HUES64 (cell line): ENCODE measurements around the gene RERE.

ENCODE experiments used
- H3K27ac ChIP-seq: 2 replicates; pipeline ENCODE4 v1.7.0; 2013; ENCODE audit warnings: low read depth, low read length, inconsistent platforms
- H3K27me3 ChIP-seq: 2 replicates; pipeline ENCODE4 v1.6.1; 2013; ENCODE audit warnings: mild to moderate bottlenecking, low read length; ENCODE audit not compliant: insufficient read depth
- H3K36me3 ChIP-seq: 2 replicates; pipeline ENCODE4 v1.6.1; 2013; ENCODE audit warnings: mild to moderate bottlenecking, low read length; ENCODE audit not compliant: insufficient read depth
- H3K4me1 ChIP-seq: 2 replicates; pipeline ENCODE4 v1.6.1; 2013; ENCODE audit warnings: mild to moderate bottlenecking, low read length, moderate library complexity; ENCODE audit not compliant: insufficient read depth
- H3K4me3 ChIP-seq: 2 replicates; pipeline ENCODE4 v1.5.1; 2013; ENCODE audit warnings: mild to moderate bottlenecking, low read length, moderate library complexity
- H3K9ac ChIP-seq: 2 replicates; pipeline ENCODE4 v1.6.1; 2013; ENCODE audit warnings: mild to moderate bottlenecking, low read depth, low read length
- H3K9me3 ChIP-seq: 2 replicates; pipeline ENCODE4 v1.6.1; 2013; ENCODE audit warnings: low read depth, low read length; ENCODE audit not compliant: insufficient read depth
- WGBS: fragments of 150-250, 120-280 bp; methylation state at CpG from one replicate; pipeline ENCODE4 v1.1.7; 2013; ENCODE audit warnings: missing lambda C conversion rate; 5-methylcytosine and 5-hydroxymethylcytosine counted together

The RERE gene

GRCh38 chr1:8334106-8334851, 483.2 kb downstream of the RERE start:
- H3K36me3 ChIP-seq, result no peaks in the 10 kb centered on the region
- no peak overlapping the region for H3K9ac ChIP-seq
- no peaks in the 10 kb centered on the region for H3K9me3 ChIP-seq
- no peaks in the 10 kb centered on the region for H3K4me1 ChIP-seq
- no peak overlapping the region for H3K4me3 ChIP-seq
- H3K27me3 ChIP-seq, result no peaks in the 10 kb centered on the region
- H3K27ac ChIP-seq, result no peak overlapping the region
- WGBS, result 93% methylated on average over 24 of the region's 24 CpGs

GRCh38 chr1:8333246-8333987, 484.0 kb downstream of the RERE start:
- no peaks in the 10 kb centered on the region for H3K27me3 ChIP-seq
- 90% methylated on average over 16 of the region's 16 CpGs for WGBS
- H3K36me3 ChIP-seq, result no peaks in the 10 kb centered on the region
- no peak overlapping the region for H3K4me3 ChIP-seq
- H3K4me1 ChIP-seq, result no peaks in the 10 kb centered on the region
- H3K27ac ChIP-seq, result no peak overlapping the region
- no peak overlapping the region for H3K9ac ChIP-seq
- H3K9me3 ChIP-seq, result no peaks in the 10 kb centered on the region

GRCh38 chr1:8332806-8333205, 484.6 kb downstream of the RERE start:
- Histone ChIP-seq H3K27ac (no peak overlapping the region), H3K9ac (no peak overlapping the region), H3K27me3 (no peaks in the 10 kb centered on the region), H3K9me3 (no peaks in the 10 kb centered on the region), H3K4me3 (no peak overlapping the region), H3K4me1 (no peaks in the 10 kb centered on the region), H3K36me3 (no peaks in the 10 kb centered on the region)
- 96% methylated on average over 16 of the region's 16 CpGs for WGBS

- Histone ChIP-seq H3K4me1 (no peaks in the 10 kb centered on the region), H3K36me3 (no peaks in the 10 kb centered on the region), H3K9ac (no peak overlapping the region), H3K4me3 (no peak overlapping the region), H3K9me3 (no peaks in the 10 kb centered on the region), H3K27me3 (no peaks in the 10 kb centered on the region), H3K27ac (no peak overlapping the region)
- 93% methylated on average over 47 of the region's 47 CpGs for WGBS
Measured at GRCh38 chr1:8330271-8331125, 486.9 kb downstream of the RERE start.

GRCh38 chr1:8329858-8330257, 487.6 kb downstream of the RERE start:
- no peak overlapping the region for H3K27ac ChIP-seq
- 94% methylated on average over 14 of the region's 14 CpGs for WGBS
- H3K9me3 ChIP-seq, result no peaks in the 10 kb centered on the region
- H3K4me3 ChIP-seq, result no peak overlapping the region
- H3K27me3 ChIP-seq, result no peaks in the 10 kb centered on the region
- H3K9ac ChIP-seq, result no peak overlapping the region
- no peaks in the 10 kb centered on the region for H3K4me1 ChIP-seq
- H3K36me3 ChIP-seq, result no peaks in the 10 kb centered on the region

GRCh38 chr1:8329439-8329838, 488.0 kb downstream of the RERE start:
- Histone ChIP-seq H3K4me3 (no peak overlapping the region), H3K36me3 (no peaks in the 10 kb centered on the region), H3K27me3 (no peaks in the 10 kb centered on the region), H3K27ac (no peak overlapping the region), H3K9ac (no peak overlapping the region), H3K9me3 (no peaks in the 10 kb centered on the region), H3K4me1 (no peaks in the 10 kb centered on the region)
- WGBS, result 90% methylated on average over 12 of the region's 12 CpGs

- Histone ChIP-seq H3K36me3 (no peaks in the 10 kb centered on the region), H3K4me1 (no peaks in the 10 kb centered on the region), H3K9me3 (no peaks in the 10 kb centered on the region), H3K27me3 (no peaks in the 10 kb centered on the region), H3K9ac (no peak overlapping the region), H3K27ac (no peak overlapping the region), H3K4me3 (no peak overlapping the region)
- 93% methylated on average over 18 of the region's 18 CpGs for WGBS
Measured at GRCh38 chr1:8328271-8328670, 489.2 kb downstream of the RERE start.

- H3K27ac ChIP-seq, result no peak overlapping the region
- H3K4me3 ChIP-seq, result no peak overlapping the region
- no peaks in the 10 kb centered on the region for H3K9me3 ChIP-seq
- no peaks in the 10 kb centered on the region for H3K4me1 ChIP-seq
- WGBS, result 97% methylated on average over 13 of the region's 13 CpGs
- H3K36me3 ChIP-seq, result no peaks in the 10 kb centered on the region
- H3K9ac ChIP-seq, result no peak overlapping the region
- no peaks in the 10 kb centered on the region for H3K27me3 ChIP-seq
Measured at GRCh38 chr1:8326265-8326664, 491.2 kb downstream of the RERE start.

GRCh38 chr1:8325771-8326170, 491.7 kb downstream of the RERE start:
- 94% methylated on average over 21 of the region's 21 CpGs for WGBS
- H3K4me3 ChIP-seq, result no peak overlapping the region
- no peaks in the 10 kb centered on the region for H3K27me3 ChIP-seq
- no peaks in the 10 kb centered on the region for H3K4me1 ChIP-seq
- no peak overlapping the region for H3K9ac ChIP-seq
- H3K9me3 ChIP-seq, result no peaks in the 10 kb centered on the region
- no peak overlapping the region for H3K27ac ChIP-seq
- no peaks in the 10 kb centered on the region for H3K36me3 ChIP-seq

GRCh38 chr1:8324176-8324810, 493.1 kb downstream of the RERE start:
- WGBS, result 95% methylated on average over 32 of the region's 32 CpGs
- Histone ChIP-seq H3K27me3 (peaks cover 6% of the 10 kb centered on the region; the same call in 1 of the 2 replicates), H3K9ac (no peak overlapping the region), H3K4me1 (no peaks in the 10 kb centered on the region), H3K4me3 (no peak overlapping the region), H3K27ac (no peak overlapping the region), H3K9me3 (no peaks in the 10 kb centered on the region), H3K36me3 (no peaks in the 10 kb centered on the region)
